NCI-H2196 (cell line): ENCODE data around the gene GPR4.

Source experiments
- DNase-seq: peaks from one replicate; lab custom pipeline; 2025; ENCODE audit not compliant: unreplicated experiment; lab: John Stamatoyannopoulos, UW

GPR4 gene

DNA sequence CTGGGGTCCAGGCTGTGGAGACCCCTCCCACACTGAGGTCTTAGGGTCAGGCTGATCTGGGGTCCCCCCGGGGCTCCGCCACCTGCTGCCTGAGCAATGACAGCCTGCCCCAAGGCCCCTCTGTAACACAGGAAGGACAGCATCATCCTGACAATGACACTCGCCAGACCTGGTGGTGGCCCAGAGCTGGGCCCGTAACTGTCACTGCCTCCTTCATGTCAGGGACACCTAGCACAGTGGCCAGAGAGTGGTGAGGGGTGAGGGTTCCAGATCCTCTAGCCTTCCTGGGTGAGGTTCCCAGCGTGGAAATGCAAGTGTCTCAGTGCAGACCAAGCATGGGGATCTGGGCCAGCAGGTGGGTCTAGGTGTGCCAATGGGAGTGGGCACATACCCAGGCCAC is 45.2 kb downstream of the GPR4 start:
- DNase-seq, result no peak

DNA sequence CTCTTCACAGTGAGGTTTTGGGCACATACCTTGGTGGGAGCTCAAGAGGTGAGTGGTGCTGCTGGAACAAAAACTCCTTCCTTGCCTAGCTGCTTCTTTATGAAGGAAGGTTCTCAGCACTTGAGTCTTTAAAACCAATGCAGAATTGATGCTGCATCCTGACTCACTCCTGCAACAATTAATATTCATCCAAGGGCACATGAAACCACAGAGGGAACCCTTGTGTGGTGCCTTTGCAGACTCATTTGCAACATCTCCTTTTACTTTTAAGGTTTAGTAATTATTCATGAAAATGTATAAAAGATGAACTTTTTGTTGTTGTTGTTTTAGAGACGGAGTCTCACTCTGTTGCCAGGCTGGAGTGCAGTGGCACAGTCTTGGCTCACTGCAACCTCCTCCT is 47.5 kb downstream of the GPR4 start:
- no peak for DNase-seq

DNA sequence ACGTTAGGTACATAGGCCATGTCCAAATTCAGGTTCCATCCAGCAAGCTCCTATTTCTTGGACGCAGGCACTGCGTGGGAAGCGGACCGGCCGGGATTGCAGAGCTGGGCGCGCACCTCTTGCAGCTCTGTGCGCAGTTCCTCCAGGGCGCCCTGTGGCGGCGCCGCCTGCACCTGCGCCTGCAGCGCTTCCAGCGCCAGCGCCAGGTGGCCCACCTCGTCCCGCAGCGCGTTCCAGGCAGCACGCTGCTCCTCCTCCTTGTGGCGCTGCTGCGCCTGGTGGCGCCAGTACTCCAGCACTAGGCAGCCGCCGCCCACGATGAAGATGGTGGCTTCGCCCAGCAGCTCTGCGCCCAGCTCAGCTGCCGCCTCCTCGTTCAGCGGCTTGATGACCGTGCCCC is 48.5 kb downstream of the GPR4 start:
- no peak for DNase-seq

DNA sequence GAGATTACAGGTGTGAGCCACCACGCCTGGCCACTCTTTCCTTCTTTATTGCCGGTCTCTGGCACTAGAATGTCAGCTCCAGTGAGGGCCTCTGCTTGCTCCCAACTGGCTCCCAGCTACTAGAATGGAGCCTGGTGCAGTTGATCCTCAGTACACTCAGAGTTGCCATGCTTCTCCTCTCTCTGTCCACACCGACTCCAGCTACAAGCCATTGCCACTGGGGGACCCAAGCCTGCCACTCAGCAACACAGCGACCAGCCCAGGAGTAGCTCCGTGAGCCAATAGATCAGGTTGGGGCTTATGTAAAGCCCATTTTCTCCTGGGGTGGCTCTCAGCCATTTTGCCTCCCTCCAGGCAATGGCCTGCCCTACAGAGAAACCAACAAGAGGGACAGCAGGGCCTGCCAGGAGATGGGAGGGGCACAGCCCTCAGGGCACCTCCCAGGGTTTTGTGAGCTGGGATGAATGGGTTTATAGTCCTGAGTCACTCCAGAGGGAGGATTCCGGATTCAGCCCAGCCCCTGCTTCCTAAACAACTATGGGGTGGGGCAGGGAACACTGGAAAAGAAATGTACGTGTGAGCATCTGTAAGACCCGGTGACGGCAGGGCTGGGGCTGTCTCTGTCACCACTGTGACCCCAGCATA is 53.9 kb downstream of the GPR4 start:
- DNase-seq, result no peak

DNA sequence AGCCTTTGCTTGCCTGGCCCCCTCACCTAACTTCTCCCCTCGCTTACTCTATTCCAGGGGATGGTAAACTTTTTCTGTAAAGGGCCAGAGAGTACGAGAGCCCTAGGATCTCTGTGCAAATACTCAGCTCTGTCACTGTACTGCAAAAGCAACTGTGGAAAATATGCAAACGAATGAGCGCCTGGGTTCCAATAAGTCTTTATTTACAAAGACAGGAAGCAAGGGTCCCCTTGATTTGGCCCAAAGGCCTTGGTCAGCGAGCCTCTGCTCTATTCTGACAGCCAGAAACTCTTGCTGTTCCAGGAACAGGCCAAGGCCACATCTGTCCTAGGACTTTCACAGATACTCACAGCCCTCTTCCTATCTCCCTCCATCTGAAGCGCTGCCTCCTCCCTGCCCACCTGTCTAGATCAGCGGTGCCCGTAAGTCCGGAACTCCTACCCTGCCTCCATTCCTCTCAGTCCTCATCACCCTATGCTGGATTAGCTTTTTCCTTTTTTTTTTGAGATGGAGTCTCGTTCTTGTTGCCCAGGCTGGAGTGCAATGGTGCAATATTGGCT is 54.7 kb downstream of the GPR4 start:
- DNase-seq, result no peak

DNA sequence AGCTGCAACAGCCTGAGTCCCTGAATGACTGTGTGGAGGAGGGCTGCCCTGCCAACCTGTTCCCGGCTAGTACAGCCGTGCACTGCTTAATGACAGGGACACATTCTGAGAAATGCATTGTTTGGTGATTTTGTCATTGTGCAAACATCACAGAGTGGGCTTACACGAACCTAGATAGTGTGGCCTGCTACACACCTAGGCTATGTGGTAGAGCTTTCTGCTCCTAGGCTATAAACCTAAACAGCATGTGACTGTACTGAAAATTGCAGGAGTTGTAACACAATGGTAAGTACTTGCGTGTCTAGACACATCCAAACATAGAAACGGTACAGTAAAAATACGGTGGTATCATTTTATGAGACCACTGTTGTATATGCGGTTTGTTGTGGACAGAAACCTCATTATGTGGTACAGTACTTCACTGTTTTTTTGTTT is 59.8 kb downstream of the GPR4 start:
- DNase-seq, result no peak
